GM19395 (cell line): Measurements from ENCODE around the gene CTNNB1.
A peak's percentile ranks its signal among the peaks of the same experiment; 100 is the strongest.

Source experiments
- ATAC-seq: cut with Tn5 transposase; IDR thresholded peaks from one replicate; pipeline ENCODE4 v1.9.1; 2021; ENCODE audit warnings: mild to moderate bottlenecking, moderate library complexity; ENCODE audit not compliant: unreplicated experiment

CTNNB1 gene

DNA sequence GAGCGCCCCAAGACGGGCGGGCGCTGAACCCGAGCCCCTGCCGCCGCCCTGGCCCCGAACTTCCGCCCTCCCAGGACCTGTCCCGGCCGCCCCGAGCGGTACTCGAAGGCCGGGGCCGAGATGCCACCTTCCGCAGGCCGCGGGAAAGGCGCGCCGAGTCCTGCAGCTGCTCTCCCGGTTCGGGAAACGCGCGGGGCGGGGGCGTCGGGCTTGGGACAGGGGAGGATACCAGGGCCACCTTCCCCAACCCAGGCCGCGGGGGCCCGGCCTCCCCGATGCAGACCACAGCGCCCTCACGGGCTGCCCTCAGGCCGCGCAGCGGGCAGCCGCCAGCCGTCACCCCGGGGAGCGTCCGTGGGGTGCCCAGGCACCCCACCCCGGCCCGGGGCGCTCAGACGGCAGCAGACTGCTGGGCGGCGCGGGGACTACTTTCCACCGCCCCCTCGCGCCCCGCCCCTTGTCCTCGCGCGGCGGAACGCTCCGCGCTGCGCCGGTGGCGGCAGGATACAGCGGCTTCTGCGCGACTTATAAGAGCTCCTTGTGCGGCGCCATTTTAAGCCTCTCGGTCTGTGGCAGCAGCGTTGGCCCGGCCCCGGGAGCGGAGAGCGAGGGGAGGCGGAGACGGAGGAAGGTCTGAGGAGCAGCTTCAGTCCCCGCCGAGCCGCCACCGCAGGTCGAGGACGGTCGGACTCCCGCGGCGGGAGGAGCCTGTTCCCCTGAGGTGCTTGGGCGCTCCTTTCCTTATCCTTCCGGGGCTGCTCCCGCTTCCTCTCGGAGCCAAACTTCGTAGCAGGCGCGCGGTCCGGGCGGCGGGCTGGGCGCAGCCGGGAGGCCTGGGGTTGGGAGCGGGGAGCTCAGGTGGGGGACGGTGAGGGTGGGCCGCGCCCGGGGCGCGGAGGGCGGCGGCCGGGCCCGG is at the start of gene CTNNB1:
TSS of gene CTNNB1 (plus strand) at position 556 of the 916 bp plus-strand sequence. CDS start 24,564 bp downstream, outside the sequence.
- peak; percentile 75 for ATAC-seq

DNA sequence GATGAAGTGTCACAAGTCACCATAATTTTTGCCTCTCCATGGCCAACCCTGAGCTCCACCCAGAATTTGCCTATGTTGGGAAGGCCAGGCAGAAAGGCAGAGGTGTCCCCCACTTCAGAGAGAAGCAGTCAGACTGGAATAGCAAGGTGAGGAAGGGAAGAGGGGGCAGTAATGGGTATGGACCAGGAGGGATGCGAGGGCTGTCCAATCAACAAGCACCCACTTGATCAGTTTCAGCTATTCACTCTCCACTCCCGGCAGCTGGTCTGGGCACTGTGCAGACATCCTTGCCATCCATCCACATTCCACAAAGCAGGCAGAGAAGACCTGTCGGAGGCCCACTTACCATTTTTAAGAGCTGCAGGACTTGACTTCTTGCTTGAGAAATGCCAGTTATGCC is 43.5 kb upstream of the CTNNB1 start:
- no peak for ATAC-seq

DNA sequence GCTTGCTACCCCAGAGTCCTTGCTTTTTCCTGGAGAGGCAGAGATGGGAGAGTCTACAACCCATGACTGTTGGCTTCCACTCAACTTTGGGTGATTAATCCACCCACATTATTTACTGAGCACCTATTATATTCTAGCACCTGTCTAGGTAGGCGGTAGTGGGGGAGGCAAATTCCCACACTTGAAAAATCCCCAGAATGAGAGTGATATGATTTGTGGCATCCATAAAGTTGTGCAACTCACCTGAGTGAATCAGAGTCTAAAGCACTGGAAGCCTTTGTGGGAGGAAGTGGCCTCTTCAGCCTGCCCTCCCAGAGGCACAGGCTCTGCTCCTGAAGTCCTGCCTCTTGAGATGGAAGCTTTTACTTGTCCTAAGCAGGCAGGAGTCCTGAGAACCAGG is 40.4 kb upstream of the CTNNB1 start:
- ATAC-seq = no peak

DNA sequence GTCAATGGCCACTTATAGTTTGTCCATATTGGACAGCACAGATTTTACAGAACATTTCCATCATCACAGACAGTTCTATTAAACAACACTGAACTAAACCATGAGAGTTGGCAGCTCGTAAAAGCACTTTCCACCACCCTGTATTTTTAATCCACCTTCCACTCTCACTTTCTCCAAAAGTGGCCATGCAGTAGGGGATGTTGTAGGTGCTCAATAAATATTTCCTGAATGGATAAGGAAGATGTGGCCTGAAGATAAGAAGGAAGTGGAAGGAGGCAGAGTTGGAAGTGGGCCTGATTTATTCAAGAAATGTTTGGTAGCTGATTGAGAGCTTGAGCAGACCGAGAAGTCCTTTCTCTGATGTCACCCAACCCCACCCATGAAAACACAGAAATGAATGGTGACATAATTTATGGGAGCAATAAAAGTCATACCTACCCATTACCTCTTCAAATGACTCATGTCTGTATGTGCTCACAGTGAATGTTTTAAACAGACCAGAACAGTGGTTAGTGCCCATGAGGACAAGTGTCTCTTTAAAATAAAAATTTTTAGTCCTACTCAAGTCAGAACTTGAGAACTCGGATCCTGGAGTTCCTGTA is 39.6 kb upstream of the CTNNB1 start:
- ATAC-seq = no peak

DNA sequence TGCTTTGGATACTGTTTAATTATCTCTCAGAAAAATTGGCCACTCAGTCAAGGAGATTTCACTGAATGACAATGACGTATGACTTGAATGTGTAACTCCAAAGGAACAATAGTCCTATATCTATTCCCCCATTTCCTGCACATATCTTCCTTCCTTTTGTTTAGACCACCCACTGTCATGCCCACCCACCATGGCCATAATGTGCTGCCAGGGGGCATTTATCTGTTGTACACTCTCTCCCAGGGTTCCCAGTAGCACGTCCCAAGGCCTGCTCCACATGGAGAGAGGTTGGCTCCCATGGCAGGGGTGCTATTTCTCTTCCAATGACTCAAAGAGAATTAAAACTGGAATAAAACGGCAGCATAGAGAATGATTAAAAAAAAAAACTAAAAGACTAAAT is 36.8 kb upstream of the CTNNB1 start:
- no peak for ATAC-seq

DNA sequence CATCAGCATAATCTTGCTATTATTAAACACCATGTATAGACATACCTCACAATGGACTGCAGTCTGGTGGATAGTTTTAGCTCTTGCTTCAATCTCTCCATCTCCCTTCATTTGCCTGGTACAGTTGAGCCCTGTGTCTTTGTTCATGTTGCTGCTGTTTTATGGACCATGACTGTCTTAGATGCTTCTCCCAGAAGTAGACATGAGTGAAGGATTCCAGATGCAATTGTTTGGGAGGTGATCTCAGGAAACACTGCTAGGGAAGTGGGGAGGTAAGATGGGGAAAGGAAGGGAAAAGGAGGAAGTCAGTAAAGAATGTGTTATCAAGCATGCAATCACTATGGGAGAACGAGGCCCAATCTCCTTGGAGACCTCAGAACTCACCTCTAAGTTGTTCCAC is 36.3 kb upstream of the CTNNB1 start:
- no peak for ATAC-seq

DNA sequence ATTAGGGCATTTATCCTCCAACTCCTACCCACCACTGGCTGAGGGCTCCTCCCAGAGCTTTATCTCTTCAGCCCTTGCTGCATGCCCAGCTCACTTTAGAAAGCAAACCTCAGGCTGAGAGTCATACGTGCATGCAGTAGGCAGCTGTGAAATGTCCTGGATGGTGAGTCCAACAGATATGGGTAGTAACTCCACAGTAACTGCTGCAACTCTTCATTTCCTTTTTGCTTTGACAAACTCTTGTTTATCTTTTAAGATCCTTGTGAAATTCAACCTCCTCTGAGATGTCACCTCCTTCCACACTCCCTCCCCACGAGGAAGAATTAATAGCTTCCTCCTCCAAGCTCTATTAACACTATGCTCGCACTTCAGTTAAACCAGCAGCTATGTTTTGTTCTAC is 35.9 kb upstream of the CTNNB1 start:
- no peak for ATAC-seq

DNA sequence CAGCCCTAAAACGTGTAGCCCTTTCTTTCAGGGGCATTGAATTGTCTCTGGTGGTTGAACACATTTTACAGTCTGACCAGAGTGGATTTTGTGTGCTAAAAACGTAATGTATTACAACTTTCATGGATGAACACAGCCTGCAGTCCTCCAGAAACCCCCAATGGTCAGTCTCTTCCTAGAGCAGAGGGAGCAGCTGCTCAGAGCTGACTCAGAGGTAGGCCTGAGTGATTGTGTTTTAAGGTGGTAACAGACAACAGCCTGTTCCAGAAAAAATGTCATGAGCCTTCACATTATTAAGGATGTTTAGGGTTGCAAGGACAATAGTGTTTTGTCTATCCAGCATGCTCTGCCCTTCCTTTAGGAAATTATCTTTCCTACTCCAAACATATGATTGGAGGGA is 34.5 kb upstream of the CTNNB1 start:
- ATAC-seq = no peak

DNA sequence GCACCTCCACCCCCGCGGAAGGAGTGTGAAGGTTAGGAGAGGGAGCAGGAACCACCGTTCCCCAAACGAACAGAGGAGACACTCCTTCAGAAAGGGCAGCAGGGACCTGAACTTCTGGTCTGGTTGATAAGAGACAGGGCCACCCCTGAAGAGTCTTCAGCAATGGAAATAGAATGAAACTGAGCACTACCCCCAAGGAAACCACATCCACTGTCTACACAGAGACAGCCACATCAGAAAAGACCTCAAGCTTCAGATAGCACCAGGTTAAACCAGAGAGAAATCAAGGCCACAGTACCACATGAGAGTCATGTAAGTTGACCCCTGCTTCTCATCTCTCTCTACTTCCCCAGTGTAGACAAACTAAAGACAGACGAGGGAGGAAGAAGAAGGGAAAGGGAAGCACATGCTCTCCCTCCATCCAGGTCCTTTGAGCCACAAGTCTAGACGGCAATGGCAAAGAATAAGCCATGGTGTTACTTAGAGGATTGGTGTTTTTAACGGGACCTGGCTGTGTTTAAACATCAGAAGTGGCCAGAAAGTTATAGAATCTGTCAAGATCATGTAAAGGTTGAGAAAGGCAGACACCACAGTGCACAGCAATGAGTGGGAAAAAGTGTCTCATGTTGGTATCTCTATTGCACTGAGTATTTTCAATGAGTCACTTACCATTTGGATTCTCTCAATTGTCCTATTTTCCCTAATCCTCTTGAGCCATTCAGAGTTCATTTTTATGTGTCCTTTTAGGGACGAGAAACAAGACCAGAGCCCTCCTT is 31.4 kb upstream of the CTNNB1 start:
- ATAC-seq = no peak

DNA sequence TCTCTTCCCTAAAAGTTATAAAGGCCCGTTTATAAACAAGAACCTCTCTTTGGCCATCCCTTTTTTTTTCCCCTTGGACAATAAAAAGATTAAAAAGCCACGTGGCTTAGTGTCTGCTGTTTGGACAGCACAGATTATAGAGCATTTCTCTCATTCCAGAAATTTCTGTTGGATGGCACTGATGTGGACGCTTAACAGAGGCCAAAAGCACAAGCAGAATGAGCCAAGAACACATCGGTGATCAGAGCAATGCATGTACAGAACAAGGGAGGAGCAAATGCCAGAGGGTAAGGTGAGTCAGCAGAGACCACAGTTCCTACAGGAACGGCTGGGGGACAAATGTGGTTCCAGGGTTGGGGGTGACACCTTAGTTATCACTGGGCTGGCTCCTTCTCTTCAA is 30.3 kb upstream of the CTNNB1 start:
- ATAC-seq = no peak

DNA sequence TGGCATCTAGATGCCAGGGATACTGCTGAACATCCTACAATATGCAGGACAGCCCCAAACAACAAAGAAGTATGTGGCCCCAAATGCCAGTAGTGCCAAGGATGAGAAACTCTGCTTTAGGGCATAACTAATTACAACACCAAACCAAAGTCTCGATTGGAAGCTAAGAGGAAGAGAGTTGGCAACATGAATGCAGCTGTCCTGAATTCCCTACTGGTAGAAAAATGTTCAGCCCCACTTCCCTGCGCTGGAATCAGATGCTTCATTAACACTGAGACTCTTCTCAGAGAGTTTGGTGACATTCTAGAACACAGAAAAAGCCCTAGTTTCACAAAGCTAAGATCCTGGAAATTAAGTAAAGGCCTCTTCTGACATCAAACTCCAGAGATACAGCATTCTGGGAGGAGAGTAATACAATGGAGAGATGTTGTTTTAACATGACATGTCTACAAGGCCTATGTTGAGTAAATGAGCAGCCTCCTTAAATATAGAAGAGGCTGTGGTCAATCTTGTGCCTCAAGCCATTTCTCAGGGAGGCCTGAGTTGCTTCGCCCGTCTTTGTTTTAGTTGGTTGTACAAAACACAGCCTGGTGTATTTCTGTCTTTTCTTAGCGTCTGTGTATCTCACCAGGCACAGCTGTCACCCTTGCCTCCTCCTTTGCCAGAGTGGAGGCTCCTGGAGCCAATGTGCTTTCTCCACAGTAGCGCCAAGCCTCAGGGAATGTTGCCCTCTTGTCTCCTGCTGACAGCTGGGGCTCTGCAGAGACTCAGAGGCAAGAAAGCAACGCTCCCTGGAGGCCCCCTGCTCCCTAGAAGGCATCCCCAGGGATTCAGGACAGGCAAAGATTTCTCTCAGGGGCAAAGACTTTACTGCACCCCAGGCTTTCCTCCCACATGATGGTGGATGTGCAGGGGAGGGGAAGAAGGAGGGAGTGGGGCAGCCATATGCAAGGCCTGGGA is 25.1 kb upstream of the CTNNB1 start:
- no peak for ATAC-seq

DNA sequence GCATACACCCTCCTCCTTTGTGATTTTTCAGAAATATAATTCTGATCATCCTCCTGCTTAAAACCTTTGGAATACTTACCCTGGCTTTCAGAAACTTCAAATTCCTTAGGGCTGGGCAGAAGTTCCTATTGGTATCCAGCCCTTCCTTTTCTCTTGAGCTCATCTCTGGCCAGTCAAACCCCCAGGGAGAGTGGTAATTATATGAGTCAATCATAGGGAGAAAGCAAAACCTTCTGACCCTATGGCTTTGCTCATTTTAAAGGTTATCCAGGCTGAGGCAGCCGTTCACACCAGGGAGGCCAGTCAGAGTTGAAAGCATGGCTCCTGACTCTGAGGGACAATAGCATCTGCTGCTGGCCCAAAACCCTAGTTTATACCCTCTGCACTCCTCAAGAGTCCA is 23.9 kb upstream of the CTNNB1 start:
- ATAC-seq = no peak

DNA sequence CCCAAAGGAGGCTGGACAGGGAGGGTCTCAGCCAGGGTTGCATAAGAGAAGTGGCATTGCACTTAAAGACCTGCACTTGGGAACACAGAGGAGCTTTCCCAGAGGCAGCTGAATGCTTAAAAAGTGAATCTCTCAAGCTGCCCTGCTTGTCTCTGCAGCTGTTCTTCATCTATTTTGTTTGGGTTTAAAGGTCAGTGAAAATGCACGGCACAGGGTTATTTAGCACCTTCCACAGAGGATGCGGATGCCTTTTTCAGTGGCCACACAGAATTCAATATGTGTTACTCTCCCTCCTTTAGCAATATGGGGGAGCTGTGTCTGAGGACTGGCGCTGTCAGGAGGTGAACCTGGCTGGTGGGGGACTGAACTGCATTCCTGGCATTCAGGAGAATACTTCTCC is 22.7 kb upstream of the CTNNB1 start:
- no peak for ATAC-seq

DNA sequence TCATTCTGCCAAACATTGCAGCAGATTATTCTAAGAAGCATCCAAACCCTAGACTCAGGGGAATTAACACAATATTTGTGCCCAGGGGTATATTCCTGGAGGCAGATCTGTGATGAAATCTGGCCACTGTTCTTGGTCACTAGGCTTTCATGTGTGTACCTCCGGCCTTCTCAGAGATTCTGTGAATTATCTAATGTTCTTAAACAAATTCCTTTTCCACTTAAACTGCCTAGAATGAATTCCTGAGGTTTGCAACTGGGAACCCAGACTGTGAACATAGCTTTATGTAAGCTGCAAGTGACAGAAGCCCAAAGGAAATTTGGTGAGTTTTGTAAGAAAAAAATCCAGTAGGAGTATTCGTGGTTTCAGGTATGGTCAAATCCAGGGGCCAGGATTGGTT is 20.7 kb upstream of the CTNNB1 start:
- no peak for ATAC-seq

DNA sequence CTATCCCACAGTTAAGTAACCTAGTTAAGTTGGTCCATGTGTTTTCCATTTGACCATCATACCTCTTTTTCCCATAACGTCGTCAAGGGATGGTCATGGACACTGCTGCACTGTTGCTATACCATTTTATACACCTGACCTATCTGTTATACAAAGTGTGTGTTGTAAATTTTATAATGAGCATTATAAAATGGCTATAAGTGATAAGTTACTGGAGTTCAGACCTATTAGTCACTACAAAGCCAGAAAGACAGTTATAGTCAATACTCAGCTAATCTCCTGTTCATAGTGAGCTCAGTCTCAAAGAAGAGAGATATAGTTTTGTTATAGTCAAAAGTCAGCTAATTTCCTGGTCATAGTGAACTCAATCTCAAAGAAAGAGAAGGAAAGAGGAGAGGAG is 18.9 kb upstream of the CTNNB1 start:
- no peak for ATAC-seq

DNA sequence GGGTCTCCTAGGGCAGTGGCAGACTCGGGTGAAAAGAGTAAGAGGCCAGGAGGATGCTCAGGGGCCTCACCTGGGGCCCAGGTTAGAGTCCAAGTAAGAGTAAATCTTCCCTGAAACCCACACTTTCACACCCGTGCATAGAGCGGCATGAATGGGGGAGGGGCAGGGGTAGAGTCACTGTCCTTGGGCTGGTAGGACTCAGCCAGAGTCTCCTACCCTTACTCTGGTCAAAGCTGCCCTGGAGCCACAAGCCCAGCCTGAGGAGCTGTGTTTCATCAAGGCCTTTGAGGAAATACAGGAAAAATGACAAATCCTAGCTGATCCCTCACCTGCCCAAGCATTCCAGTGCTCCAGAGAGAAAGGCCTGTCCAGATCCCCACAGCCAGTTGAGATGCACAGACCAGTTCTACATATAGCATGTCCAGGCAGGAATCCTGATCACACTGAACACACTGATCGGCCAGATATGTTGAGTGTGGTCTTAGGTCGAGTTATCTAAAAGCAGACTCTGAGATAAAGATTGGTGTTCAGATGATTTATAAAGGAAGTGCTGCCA is 16.7 kb upstream of the CTNNB1 start:
- ATAC-seq = no peak

DNA sequence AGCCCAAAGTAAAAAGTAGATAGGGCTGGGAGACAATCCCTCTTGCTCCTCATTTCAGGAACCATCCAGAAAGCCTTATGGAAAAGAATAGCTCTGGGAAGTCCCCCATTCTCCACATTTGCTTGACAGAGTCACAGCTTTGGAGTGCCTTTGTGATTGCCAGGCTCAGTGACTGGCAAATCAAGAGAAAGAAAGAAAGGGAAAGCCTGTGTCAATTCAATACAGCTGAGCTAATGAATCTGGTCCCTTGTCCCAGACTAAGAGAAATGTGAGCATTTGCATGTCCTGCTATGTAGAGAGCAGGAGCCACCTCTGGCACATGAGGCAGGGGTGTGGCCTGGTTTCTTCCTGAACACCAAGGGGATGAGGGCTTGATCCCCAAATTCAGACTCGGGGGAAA is 14.9 kb upstream of the CTNNB1 start:
- no peak for ATAC-seq

DNA sequence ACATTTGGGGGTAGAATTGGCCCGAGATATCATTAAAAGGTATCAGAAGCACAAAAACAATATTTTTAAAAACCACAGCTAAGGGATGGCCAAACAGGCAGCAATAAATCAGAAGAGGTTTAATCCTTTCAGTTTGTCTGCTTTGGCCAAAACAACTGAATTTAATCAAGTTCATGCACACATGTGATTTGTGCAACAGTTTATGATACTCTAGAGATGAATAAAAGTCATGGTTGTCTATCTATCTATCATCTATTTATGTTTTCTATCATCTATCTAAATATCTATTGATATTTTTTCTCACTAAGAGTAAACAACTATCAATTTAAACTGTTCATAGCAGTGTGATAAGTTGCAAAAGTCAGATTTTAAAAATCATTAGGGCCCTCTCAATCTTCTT is 13.0 kb upstream of the CTNNB1 start:
- ATAC-seq = no peak

DNA sequence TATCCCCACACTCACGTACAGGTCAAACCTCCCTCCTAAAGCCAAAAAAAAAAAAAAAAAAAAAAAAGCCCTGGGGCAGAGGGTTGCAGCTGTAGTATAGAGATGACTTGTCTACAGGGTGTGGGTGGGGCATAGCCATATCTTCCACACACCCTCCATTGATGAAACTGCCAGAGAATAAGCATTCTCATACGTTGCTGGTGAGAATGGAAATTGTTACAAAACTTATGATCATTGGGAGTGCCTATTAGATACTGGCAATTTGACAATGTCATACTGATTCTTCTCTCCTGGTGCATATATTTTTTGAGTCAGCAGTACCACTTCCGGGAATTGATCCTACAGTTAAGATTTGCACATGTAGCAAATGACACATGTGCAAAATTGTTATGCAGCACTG is 11.0 kb upstream of the CTNNB1 start:
- no peak for ATAC-seq
